ENCODE measurements around the gene ALLC.

Gene ALLC

GRCh38 chr2:3643371-3644245 lies 14.4 kb upstream of the ALLC start:
- no peak for TF ChIP-seq TEAD4 (IDR thresholded peaks at IDR 0.05)
- TF ChIP-seq ZBTB7A (IDR thresholded peaks at IDR 0.05; ENCODE audit: low read depth): no peak
- no peak for TF ChIP-seq CEBPB (IDR thresholded peaks at IDR 0.05)
- no peak for TF ChIP-seq RAD21 (IDR thresholded peaks at IDR 0.05; ENCODE audit: low read depth)
- TF ChIP-seq EGR1 (IDR thresholded peaks at IDR 0.05): no peak
- TF ChIP-seq TCF12 (IDR thresholded peaks at IDR 0.05; ENCODE audit: low read depth): no peak
- TF ChIP-seq YY1 (IDR thresholded peaks at IDR 0.05; ENCODE audit: low read depth): no peak
- TF ChIP-seq CREB1 (IDR thresholded peaks at IDR 0.05; ENCODE audit: low read depth): no peak
- TF ChIP-seq MAX (IDR thresholded peaks at IDR 0.05): no peak

- TF ChIP-seq YY1 (IDR thresholded peaks at IDR 0.05; ENCODE audit: low read depth) (no peak), RAD21 (IDR thresholded peaks at IDR 0.05; ENCODE audit: low read depth) (no peak), ZBTB7A (IDR thresholded peaks at IDR 0.05; ENCODE audit: low read depth) (no peak), REST (IDR thresholded peaks at IDR 0.05; ENCODE audit: low read depth) (no peak), CEBPB (IDR thresholded peaks at IDR 0.05) (no peak), TAF1 (IDR thresholded peaks at IDR 0.05; ENCODE audit: low read depth) (no peak), TEAD4 (IDR thresholded peaks at IDR 0.05) (no peak), EGR1 (IDR thresholded peaks at IDR 0.05) (no peak), NFIC (IDR thresholded peaks at IDR 0.05) (no peak), EP300 (IDR thresholded peaks at IDR 0.05; ENCODE audit: borderline replicate concordance) (no peak), FOXM1 (IDR thresholded peaks at IDR 0.05; ENCODE audit: borderline replicate concordance, low read depth) (no peak), USF1 (IDR thresholded peaks at IDR 0.05) (no peak), CREB1 (IDR thresholded peaks at IDR 0.05; ENCODE audit: low read depth) (no peak), MAX (IDR thresholded peaks at IDR 0.05) (no peak), TCF12 (IDR thresholded peaks at IDR 0.05; ENCODE audit: low read depth) (no peak)
Observed at GRCh38 chr2:3644246-3644525, 13.8 kb upstream of the ALLC start.

GRCh38 chr2:3644891-3645605 lies 13.0 kb upstream of the ALLC start:
- TF ChIP-seq MAX (IDR thresholded peaks at IDR 0.05) (peak; percentile 23; the same call in 1 of the 2 replicates), TEAD4 (IDR thresholded peaks at IDR 0.05) (no peak)

- TF ChIP-seq CEBPB (IDR thresholded peaks at IDR 0.05) (no peak), EP300 (IDR thresholded peaks at IDR 0.05; ENCODE audit: borderline replicate concordance) (no peak), TCF12 (IDR thresholded peaks at IDR 0.05; ENCODE audit: low read depth) (no peak), ZBTB7A (IDR thresholded peaks at IDR 0.05; ENCODE audit: low read depth) (no peak), CREB1 (IDR thresholded peaks at IDR 0.05; ENCODE audit: low read depth) (no peak), NFIC (IDR thresholded peaks at IDR 0.05) (no peak), USF1 (IDR thresholded peaks at IDR 0.05) (no peak), EGR1 (IDR thresholded peaks at IDR 0.05) (no peak), MAX (IDR thresholded peaks at IDR 0.05) (no peak), RAD21 (IDR thresholded peaks at IDR 0.05; ENCODE audit: low read depth) (no peak), YY1 (IDR thresholded peaks at IDR 0.05; ENCODE audit: low read depth) (no peak), FOXM1 (IDR thresholded peaks at IDR 0.05; ENCODE audit: borderline replicate concordance, low read depth) (no peak), REST (IDR thresholded peaks at IDR 0.05; ENCODE audit: low read depth) (no peak), TAF1 (IDR thresholded peaks at IDR 0.05; ENCODE audit: low read depth) (no peak), TEAD4 (IDR thresholded peaks at IDR 0.05) (no peak)
Observed at GRCh38 chr2:3645745-3646389, 12.1 kb upstream of the ALLC start.

- TF ChIP-seq YY1 (IDR thresholded peaks at IDR 0.05; ENCODE audit: low read depth) (no peak), CEBPB (IDR thresholded peaks at IDR 0.05) (no peak), ZBTB7A (IDR thresholded peaks at IDR 0.05; ENCODE audit: low read depth) (no peak), TAF1 (IDR thresholded peaks at IDR 0.05; ENCODE audit: low read depth) (no peak), MAX (IDR thresholded peaks at IDR 0.05) (no peak), REST (IDR thresholded peaks at IDR 0.05; ENCODE audit: low read depth) (no peak), TEAD4 (IDR thresholded peaks at IDR 0.05) (no peak), RAD21 (IDR thresholded peaks at IDR 0.05; ENCODE audit: low read depth) (no peak), TCF12 (IDR thresholded peaks at IDR 0.05; ENCODE audit: low read depth) (no peak), USF1 (IDR thresholded peaks at IDR 0.05) (no peak), EGR1 (IDR thresholded peaks at IDR 0.05) (no peak), CREB1 (IDR thresholded peaks at IDR 0.05; ENCODE audit: low read depth) (no peak), FOXM1 (IDR thresholded peaks at IDR 0.05; ENCODE audit: borderline replicate concordance, low read depth) (no peak), EP300 (IDR thresholded peaks at IDR 0.05; ENCODE audit: borderline replicate concordance) (no peak)
Observed at GRCh38 chr2:3646446-3646845, 11.6 kb upstream of the ALLC start.

Data from Ishikawa (cell line).